ENCODE measurements around the gene WDR88.

WDR88 gene

GRCh38 chr19:33102893-33103292 is 29.0 kb upstream of the WDR88 start:
- TF ChIP-seq, protein P1, sequence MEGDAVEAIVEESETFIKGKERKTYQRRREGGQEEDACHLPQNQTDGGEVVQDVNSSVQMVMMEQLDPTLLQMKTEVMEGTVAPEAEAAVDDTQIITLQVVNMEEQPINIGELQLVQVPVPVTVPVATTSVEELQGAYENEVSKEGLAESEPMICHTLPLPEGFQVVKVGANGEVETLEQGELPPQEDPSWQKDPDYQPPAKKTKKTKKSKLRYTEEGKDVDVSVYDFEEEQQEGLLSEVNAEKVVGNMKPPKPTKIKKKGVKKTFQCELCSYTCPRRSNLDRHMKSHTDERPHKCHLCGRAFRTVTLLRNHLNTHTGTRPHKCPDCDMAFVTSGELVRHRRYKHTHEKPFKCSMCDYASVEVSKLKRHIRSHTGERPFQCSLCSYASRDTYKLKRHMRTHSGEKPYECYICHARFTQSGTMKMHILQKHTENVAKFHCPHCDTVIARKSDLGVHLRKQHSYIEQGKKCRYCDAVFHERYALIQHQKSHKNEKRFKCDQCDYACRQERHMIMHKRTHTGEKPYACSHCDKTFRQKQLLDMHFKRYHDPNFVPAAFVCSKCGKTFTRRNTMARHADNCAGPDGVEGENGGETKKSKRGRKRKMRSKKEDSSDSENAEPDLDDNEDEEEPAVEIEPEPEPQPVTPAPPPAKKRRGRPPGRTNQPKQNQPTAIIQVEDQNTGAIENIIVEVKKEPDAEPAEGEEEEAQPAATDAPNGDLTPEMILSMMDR (IDR thresholded peaks at IDR 0.05; ENCODE audit: unreplicated experiment in 3 of 3) = no peak
- H3K27me3 Mint-ChIP-seq (ENCODE audit: low read depth) = no peaks in the 10 kb centered on the region
- no peaks in the 10 kb centered on the region for H3K4me1 Mint-ChIP-seq
- H3K36me3 Mint-ChIP-seq (ENCODE audit: low read depth) = peaks cover 64% of the 10 kb centered on the region
- no peak overlapping the region for H3K4me3 Mint-ChIP-seq
- no peak overlapping the region for H3K27ac Mint-ChIP-seq
- no peaks in the 10 kb centered on the region for H3K9me3 Mint-ChIP-seq

DNA sequence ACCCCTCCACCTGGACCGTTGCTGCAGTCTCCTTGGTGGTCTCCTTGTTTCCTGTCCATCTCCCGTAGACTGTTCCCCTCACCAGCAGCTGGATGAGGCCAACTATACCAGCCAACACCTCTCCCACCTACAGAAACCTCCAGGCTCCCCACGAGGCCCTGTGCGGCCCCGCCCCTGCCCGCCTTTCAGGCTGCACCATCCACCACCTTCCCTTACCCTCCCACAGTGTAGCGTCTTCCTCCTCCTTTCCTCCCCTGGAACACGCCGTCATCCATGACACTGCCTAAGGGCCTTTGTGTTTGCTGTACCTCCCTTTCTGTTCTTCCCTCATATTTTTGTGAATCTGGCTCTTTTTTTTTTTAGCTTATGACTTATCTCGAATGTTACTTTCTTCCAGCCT is 23.8 kb upstream of the WDR88 start:
- TF ChIP-seq, protein P1 (IDR thresholded peaks at IDR 0.05; ENCODE audit: unreplicated experiment in 3 of 3) = no peak
- peaks cover 57% of the 10 kb centered on the region for H3K36me3 Mint-ChIP-seq (ENCODE audit: low read depth)
- H3K27ac Mint-ChIP-seq = no peak overlapping the region
- no peaks in the 10 kb centered on the region for H3K9me3 Mint-ChIP-seq
- no peak overlapping the region for H3K4me3 Mint-ChIP-seq
- H3K27me3 Mint-ChIP-seq (ENCODE audit: low read depth) = no peaks in the 10 kb centered on the region
- H3K4me1 Mint-ChIP-seq = no peaks in the 10 kb centered on the region

GRCh38 chr19:33110137-33110910 is 21.6 kb upstream of the WDR88 start:
- Mint-ChIP-seq H3K4me1 (no peaks in the 10 kb centered on the region), H3K36me3 (ENCODE audit: low read depth) (peaks cover 53% of the 10 kb centered on the region), H3K4me3 (no peak overlapping the region), H3K27me3 (ENCODE audit: low read depth) (no peaks in the 10 kb centered on the region), H3K27ac (no peak overlapping the region), H3K9me3 (no peaks in the 10 kb centered on the region)
- TF ChIP-seq, protein P1 (IDR thresholded peaks at IDR 0.05; ENCODE audit: unreplicated experiment in 3 of 3) = no peak

DNA sequence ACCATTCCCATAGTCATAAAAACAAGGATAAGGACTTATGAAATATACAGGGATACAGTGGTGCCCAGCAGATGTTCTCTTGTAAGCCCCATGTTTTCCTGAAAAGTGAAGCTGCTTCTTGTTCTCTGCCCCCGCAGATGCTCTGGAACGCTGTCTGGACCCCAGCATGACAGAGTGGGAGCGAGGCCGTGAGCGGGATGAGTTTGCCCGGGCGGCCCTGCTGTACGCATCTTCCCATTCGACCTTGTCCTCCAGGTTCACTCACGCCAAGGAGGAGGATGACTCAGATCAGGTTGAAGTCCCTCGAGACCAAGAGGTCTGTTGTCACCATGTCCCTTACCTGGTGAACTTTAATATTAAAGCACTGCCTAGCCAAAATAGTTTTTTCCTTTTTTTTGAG is 20.3 kb upstream of the WDR88 start:
- Mint-ChIP-seq H3K36me3 (ENCODE audit: low read depth) (peaks cover 56% of the 10 kb centered on the region), H3K27me3 (ENCODE audit: low read depth) (no peaks in the 10 kb centered on the region), H3K27ac (no peak overlapping the region), H3K4me1 (no peaks in the 10 kb centered on the region), H3K9me3 (no peaks in the 10 kb centered on the region), H3K4me3 (no peak overlapping the region)
- TF ChIP-seq, protein P1 (IDR thresholded peaks at IDR 0.05; ENCODE audit: unreplicated experiment in 3 of 3) = no peak

DNA sequence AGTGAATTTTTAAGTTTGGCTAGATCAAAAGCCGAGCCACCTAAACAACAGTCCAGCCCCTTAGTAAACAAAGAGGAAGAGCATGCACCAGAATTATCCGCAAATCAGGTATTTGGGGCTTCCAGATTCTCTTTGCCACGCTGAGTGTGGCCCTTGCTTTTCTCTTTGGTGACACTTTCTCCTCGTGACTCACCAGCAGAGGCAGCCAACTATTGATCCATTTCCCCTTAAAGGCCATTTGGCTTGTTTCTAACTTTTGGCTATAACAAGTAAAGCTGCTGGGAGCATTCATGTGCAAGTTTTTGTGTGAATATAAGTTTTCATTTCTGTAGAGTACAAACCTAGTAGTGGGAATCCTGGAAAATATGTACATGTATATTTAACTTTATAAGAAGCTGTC is 17.6 kb upstream of the WDR88 start:
- Mint-ChIP-seq H3K9me3 (no peaks in the 10 kb centered on the region), H3K27me3 (ENCODE audit: low read depth) (no peaks in the 10 kb centered on the region), H3K4me3 (no peak overlapping the region), H3K4me1 (no peaks in the 10 kb centered on the region), H3K36me3 (ENCODE audit: low read depth) (peaks cover 64% of the 10 kb centered on the region), H3K27ac (no peak overlapping the region)
- TF ChIP-seq, protein P1 (IDR thresholded peaks at IDR 0.05; ENCODE audit: unreplicated experiment in 3 of 3) = no peak

DNA sequence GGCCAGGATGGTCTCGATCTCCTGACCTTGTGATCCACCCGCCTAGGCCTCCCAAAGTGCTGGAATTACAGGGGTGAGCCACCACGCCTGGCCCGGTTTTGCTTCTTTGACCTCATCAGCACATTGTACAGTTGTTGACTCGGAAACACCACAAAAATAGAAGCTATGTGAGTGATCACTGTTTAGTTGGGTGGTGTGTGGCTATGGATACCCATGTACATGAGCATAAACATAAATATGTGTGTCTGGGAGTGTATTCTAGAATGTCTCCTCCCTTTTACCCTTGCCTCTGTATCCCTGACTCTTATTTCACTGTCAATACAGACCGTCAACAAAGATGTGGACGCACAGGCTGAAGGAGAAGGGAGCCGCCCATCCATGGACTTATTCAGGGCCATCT is 14.4 kb upstream of the WDR88 start:
- Mint-ChIP-seq H3K36me3 (ENCODE audit: low read depth) (peaks cover 45% of the 10 kb centered on the region), H3K4me1 (no peaks in the 10 kb centered on the region), H3K4me3 (no peak overlapping the region), H3K27me3 (ENCODE audit: low read depth) (no peaks in the 10 kb centered on the region), H3K27ac (no peak overlapping the region), H3K9me3 (no peaks in the 10 kb centered on the region)
- TF ChIP-seq, protein P1 (IDR thresholded peaks at IDR 0.05; ENCODE audit: unreplicated experiment in 3 of 3) = no peak

Measured in nephron (organoid).